NCI-H345 treated with DMSO at 0.1 percent for 48 hours (cell line): Measurements from ENCODE around the gene PPFIBP1.

Experiments
- DNase-seq: peaks from one replicate; lab custom pipeline; 2025; ENCODE audit not compliant: unreplicated experiment; lab: John Stamatoyannopoulos, UW

PPFIBP1 gene

GRCh38 chr12:27511723-27512045 lies 12.3 kb upstream of the PPFIBP1 start:
- DNase-seq = no peak

GRCh38 chr12:27513155-27513824 lies 10.7 kb upstream of the PPFIBP1 start:
- DNase-seq = no peak

GRCh38 chr12:27515671-27516070 lies 8.3 kb upstream of the PPFIBP1 start:
- DNase-seq = no peak

GRCh38 chr12:27516625-27517024 lies 7.4 kb upstream of the PPFIBP1 start:
- DNase-seq = no peak

GRCh38 chr12:27517546-27517945 lies 6.5 kb upstream of the PPFIBP1 start:
- no peak for DNase-seq

GRCh38 chr12:27517961-27518665 lies 5.9 kb upstream of the PPFIBP1 start:
- DNase-seq = no peak

- DNase-seq = no peak
Observed at GRCh38 chr12:27521066-27521465, 2.9 kb upstream of the PPFIBP1 start.

- DNase-seq = no peak
Observed at GRCh38 chr12:27521981-27522380, 2.0 kb upstream of the PPFIBP1 start.

- no peak for DNase-seq
Observed at GRCh38 chr12:27523305-27523641, 733 bp upstream of the PPFIBP1 start.

GRCh38 chr12:27524494-27524835 lies 459 bp downstream of the PPFIBP1 start:
- DNase-seq = no peak

GRCh38 chr12:27524839-27525753 lies 1.1 kb downstream of the PPFIBP1 start:
- no peak for DNase-seq

GRCh38 chr12:27527512-27527911 lies 3.5 kb downstream of the PPFIBP1 start:
- DNase-seq = no peak

- DNase-seq = no peak
Observed at GRCh38 chr12:27528788-27529187, 4.8 kb downstream of the PPFIBP1 start.

GRCh38 chr12:27530157-27530922 lies 6.3 kb downstream of the PPFIBP1 start:
- no peak for DNase-seq

GRCh38 chr12:27531896-27532295 lies 7.9 kb downstream of the PPFIBP1 start:
- no peak for DNase-seq

- no peak for DNase-seq
Observed at GRCh38 chr12:27534060-27534764, 10.2 kb downstream of the PPFIBP1 start.

GRCh38 chr12:27534765-27535161 lies 10.8 kb downstream of the PPFIBP1 start:
- DNase-seq = no peak

- no peak for DNase-seq
Observed at GRCh38 chr12:27535318-27535717, 11.3 kb downstream of the PPFIBP1 start.

GRCh38 chr12:27537855-27538675 lies 14.1 kb downstream of the PPFIBP1 start:
- DNase-seq = no peak

- no peak for DNase-seq
Observed at GRCh38 chr12:27539191-27539631, 15.2 kb downstream of the PPFIBP1 start.
